K562 (cell line): ENCODE results near the gene GCKR. TPM values are rescaled to one million over a fixed set of nuclear protein-coding genes. Genes with fewer than 3 reads are reported as not detected.
A peak's percentile ranks its signal among the peaks of the same experiment; 100 is the strongest.

Experiments
- ATAC-seq: fragments of 200-7000 bp; cut with Tn5 transposase; 3 replicates; pipeline ENCODE4 v1.9.1; 2020; ENCODE audit warnings: moderate library complexity
- BruUV-seq: library from RNA; stranded (reverse); fragments of 400-500 nt; replicated peaks from 2 replicates; lab custom pipeline; 2021; lab: Mats Ljungman, UMichigan
- CTCF ChIA-PET: fragments of 300-600 bp; formaldehyde crosslinking; extraction: SDS; loops from one replicate; lab custom pipeline; 2021; ENCODE audit warnings: low intra/inter-chr PET ratio; lab: Yijun Ruan, JAX
- POLR2A ChIA-PET: fragments of 300-600, 350-650 bp; sonication (Branson Sonifier 250); formaldehyde crosslinking; extraction: SDS; loops from one replicate; lab custom pipeline; 2021; ENCODE audit warnings: antibody characterized with exemption, inconsistent platforms; lab: Yijun Ruan, JAX
- DNase-seq, 4 experiments: peaks; one replicate each; pipeline versions ENCODE4 v3.0.0 to v3.0.0-alpha.2; 2011 to 2018; ENCODE audit warnings: low spot score in 3 of 4, mixed read lengths in 3 of 4; ENCODE audit errors: extremely low read depth in 1 of 4
- FAIRE-seq: peaks from 2 replicates; lab custom pipeline; 2011; peaks lifted over from hg19 to GRCh38; lab: Jason Lieb, UNC
- H2AFZ ChIP-seq: 2 replicates; pipeline ENCODE4 v1.6.0; 2011; ENCODE audit warnings: low read depth, low read length, control low read depth, inconsistent platforms
- H3K27ac ChIP-seq: fragments of 200-600 bp; 3 replicates; pipeline ENCODE4 v1.8.0; 2011; ENCODE audit warnings: low read depth, mild to moderate bottlenecking, control low read depth, inconsistent platforms, low read length, moderate library complexity, mixed read lengths; ENCODE audit errors: extremely low read depth
- H3K27me3 ChIP-seq, 2 experiments: fragments of 300-600 bp in 1 of 2; 2 replicates in 1 of 2; 3 replicates in 1 of 2; pipeline versions ENCODE4 v1.6.0 to v1.8.0; 2011; ENCODE audit warnings: inconsistent platforms in 2 of 2, low read length in 2 of 2, mild to moderate bottlenecking in 1 of 2, mixed read lengths in 1 of 2, moderate library complexity in 1 of 2; ENCODE audit not compliant: control insufficient read depth in 2 of 2, insufficient read depth in 2 of 2
- H3K36me3 ChIP-seq: fragments of 300-600 bp; 3 replicates; pipeline ENCODE4 v1.8.0; 2011; ENCODE audit warnings: mild to moderate bottlenecking, low read length, inconsistent platforms; ENCODE audit not compliant: control insufficient read depth, insufficient read depth
- H3K4me1 ChIP-seq, 2 experiments: fragments of 200-600 bp in 1 of 2; replicated peaks in 1 of 2; 2 replicates in 1 of 2; 3 replicates in 1 of 2; pipeline versions ENCODE4 v1.5.1 to v1.8.0; 2011; ENCODE audit warnings: inconsistent platforms in 2 of 2, low read length in 2 of 2, mild to moderate bottlenecking in 1 of 2, mixed read lengths in 1 of 2, moderate library complexity in 1 of 2; ENCODE audit not compliant: control insufficient read depth in 2 of 2, insufficient read depth in 2 of 2
- H3K4me2 ChIP-seq: 2 replicates; pipeline ENCODE4 v1.6.1; 2011; ENCODE audit warnings: low read length, control low read depth, inconsistent platforms, mixed read lengths; ENCODE audit not compliant: insufficient read depth
- H3K4me3 ChIP-seq: fragments of 200-600 bp; sonication (generic), shearing (Covaris generic); 2 replicates; pipeline ENCODE4 v1.5.1; 2016; ENCODE audit warnings: control low read depth, inconsistent platforms
- H3K79me2 ChIP-seq: fragments of 200-600 bp; 3 replicates; pipeline ENCODE4 v1.8.0; 2011; ENCODE audit warnings: low read length, inconsistent platforms; ENCODE audit not compliant: control insufficient read depth, insufficient read depth
- H3K9ac ChIP-seq, 2 experiments: 2 replicates each; pipeline versions ENCODE4 v1.6.0 to v1.6.1; 2011; ENCODE audit warnings: low read depth in 2 of 2, low read length in 2 of 2, control low read depth in 1 of 2, inconsistent platforms in 1 of 2, mild to moderate bottlenecking in 1 of 2, mixed read lengths in 1 of 2; ENCODE audit not compliant: insufficient read depth in 1 of 2
- H3K9me1 ChIP-seq: one replicate; pipeline ENCODE4 v1.6.0; 2011; ENCODE audit warnings: inconsistent platforms, mild to moderate bottlenecking, low read length, moderate library complexity; ENCODE audit not compliant: control insufficient read depth, insufficient read depth
- H3K9me3 ChIP-seq: replicated peaks from 2 replicates; pipeline ENCODE4 v1.5.1; 2011; ENCODE audit warnings: low read depth, low read length, inconsistent platforms; ENCODE audit not compliant: control insufficient read depth, insufficient read depth
- H4K20me1 ChIP-seq: replicated peaks from 2 replicates; pipeline ENCODE4 v1.6.1; 2011; ENCODE audit warnings: low read length, inconsistent platforms, mixed read lengths; ENCODE audit not compliant: control insufficient read depth, insufficient read depth
- CBFB ChIP-seq: sonication (generic); formaldehyde crosslinking; IDR thresholded peaks from 2 replicates; pipeline ENCODE4 v1.4.0; 2020; ENCODE audit warnings: mild to moderate bottlenecking, missing genetic modification reagents
- CREB1 ChIP-seq, 2 experiments: sonication (generic) in 1 of 2; formaldehyde crosslinking in 1 of 2; IDR thresholded peaks; 2 replicates each; pipeline versions ENCODE4 v1.6.1 to v1.8.0; 2012 to 2022; ENCODE audit warnings: inconsistent platforms in 1 of 2, mild to moderate bottlenecking in 1 of 2, missing genetic modification reagents in 1 of 2, moderate library complexity in 1 of 2
- E2F6 ChIP-seq, 2 experiments: IDR thresholded peaks; 2 replicates each; pipeline ENCODE4 v1.6.1; 2011; ENCODE audit warnings: borderline replicate concordance in 1 of 2, control low read depth in 1 of 2, low read depth in 1 of 2, low read length in 1 of 2, mild to moderate bottlenecking in 1 of 2, mixed read lengths in 1 of 2, moderate library complexity in 1 of 2; ENCODE audit not compliant: insufficient read depth in 1 of 2, insufficient read length in 1 of 2, poor library complexity in 1 of 2, severe bottlenecking in 1 of 2; ENCODE audit errors: extremely low read depth in 1 of 2
- E4F1 ChIP-seq: fragments of 250-450 bp; sonication (Bioruptor Pico); IDR thresholded peaks from 2 replicates; pipeline ENCODE4 v1.5.0; 2021; ENCODE audit warnings: mild to moderate bottlenecking, borderline replicate concordance
- FOXA3 ChIP-seq, 2 experiments: fragments of 450-650 bp in 1 of 2; sonication (generic) in 1 of 2; formaldehyde crosslinking; IDR thresholded peaks in 1 of 2; conservative IDR thresholded peaks in 1 of 2; 2 replicates each; pipeline versions ENCODE4 v1.4.0 to v1.8.0; 2020 to 2022; ENCODE audit warnings: mild to moderate bottlenecking in 2 of 2, missing genetic modification reagents in 1 of 2
- PCBP1 ChIP-seq: fragments of 200-400 bp; formaldehyde crosslinking; IDR thresholded peaks from 2 replicates; pipeline ENCODE4 v1.6.1; 2018; ENCODE audit warnings: mild to moderate bottlenecking, low read depth, low read length; ENCODE audit not compliant: poor library complexity, severe bottlenecking
- STAG1 ChIP-seq: sonication (generic); formaldehyde crosslinking; IDR thresholded peaks from 2 replicates; pipeline ENCODE4 v1.5.0; 2020; ENCODE audit warnings: missing genetic modification reagents, borderline replicate concordance
- TAF1 ChIP-seq: IDR thresholded peaks from 2 replicates; pipeline ENCODE4 v1.6.1; 2011; ENCODE audit warnings: mild to moderate bottlenecking, low read length, moderate library complexity; ENCODE audit not compliant: insufficient read depth, control insufficient read depth, severe bottlenecking; ENCODE audit errors: extremely low read depth
- ZBED1 ChIP-seq: IDR thresholded peaks from 2 replicates; pipeline ENCODE4 v1.6.1; 2014
- WGBS: fragments of 100-300 bp; shearing (Covaris generic); methylation state at CpG from one replicate; pipeline ENCODE4 v1.1.6; 2016; ENCODE audit warnings: low coverage, mixed read lengths; ENCODE audit not compliant: insufficient coverage; ENCODE audit errors: missing lambda C conversion rate; 5-methylcytosine and 5-hydroxymethylcytosine counted together
- in situ Hi-C: fragments of 300-500 bp; cut with MboI; formaldehyde crosslinking; loops from 4 replicates; pipeline ENCODE4 v1.15.0; 2018; ENCODE audit warnings: inconsistent platforms, mixed read lengths
- intact Hi-C: fragments of 100-400 bp; cut with micrococcal nuclease; formaldehyde crosslinking; loops from 2 replicates; pipeline ENCODE4 v1.14.2; 2022
- polyA plus RNA-seq, 8 experiments: library from polyadenylated mRNA; depleted of rRNA in 4 of 8; stranded (reverse) in 5 of 8; unstranded in 3 of 8; fragments of >200 nt; fragmentation: Nextera tagmentation in 2 of 8; fragmentation: Illumina TruSeq in 1 of 8; extraction: Ambion mirVana in 2 of 8; extraction: Trizol in 1 of 8; gene quantifications; 2 replicates each; pipeline versions ENCODE4 v1.2.1 to v1.2.3, GENCODE V29; 2011 to 2014; ENCODE audit warnings: inconsistent platforms in 1 of 8, missing spikeins in 1 of 8
- total RNA-seq, 7 experiments: library from RNA; depleted of rRNA in 6 of 7; stranded (reverse); fragments of >200 nt in 6 of 7; fragmentation: Illumina TruSeq in 2 of 7; extraction: Trizol in 2 of 7; gene quantifications; 2 replicates each; pipeline versions ENCODE4 v1.2.1 to v1.2.3, GENCODE V29; 2011 to 2021; ENCODE audit warnings: low replicate concordance in 1 of 7

The GCKR gene
- total and polyA plus RNA-seq, 9 of the 15 experiments (the other 6 are each of a cell fraction or from before 2014, with no cell fraction given): 0.28 to 0.79 (median 0.50) TPM; not detected in 1

- H3K9ac ChIP-seq: no peak overlapping the region
- no peaks in the 10 kb centered on the region for H3K9me1 ChIP-seq
- in situ Hi-C loops: no loop called here
- DNase-seq (no peak), FAIRE-seq (no peak), ATAC-seq (no peak)
- H2AFZ ChIP-seq: no peak overlapping the region; the same call in 1 of the 2 replicates
- ChIA-PET CTCF (no interaction called here), POLR2A (interaction anchor here (0.6 kb wide), 1 partner anchor 58 kb away, joined by 3 read pairs; no protein-coding TSS in a partner anchor)
- peak overlapping the region; percentile 71; the same call in 1 of the 2 replicates for H3K4me2 ChIP-seq
- H3K4me1 ChIP-seq: peaks cover 17 to 22% of the 10 kb centered on the region in 2 experiments; a peak in 4 of 5 replicates
- H3K27ac ChIP-seq: no peak overlapping the region
- H4K20me1 ChIP-seq: no peaks in the 10 kb centered on the region
- H3K9me3 ChIP-seq: no peaks in the 10 kb centered on the region
- no peaks in the 10 kb centered on the region for H3K36me3 ChIP-seq
- WGBS: 94% methylated on average over 7 of the region's 13 CpGs
- intact Hi-C loops: no loop called here
- H3K4me3 ChIP-seq: no peak overlapping the region
- H3K27me3 ChIP-seq: no peaks in the 10 kb centered on the region; a peak in 1 of 5 replicates
- TF ChIP-seq CREB1 (IDR thresholded peaks at IDR 0.05) (no peak), CREB1 (CRISPR knock-in tag; IDR thresholded peaks at IDR 0.05) (peak; percentile 26; the same call in 1 of the 2 replicates), ZBED1 (no peak)
- BruUV-seq: no TSS peak
- peaks cover 5% of the 10 kb centered on the region; the same call in 2 of the 3 replicates for H3K79me2 ChIP-seq
These were observed 2.7 kb upstream of the GCKR start for GRCh38 chr2:27493948-27494283.

- in situ Hi-C loops (no loop called here), intact Hi-C loops (no loop called here)
- 21% methylated on average over 24 of the region's 35 CpGs for WGBS
- H2AFZ ChIP-seq: peak overlapping the region; percentile 89
- H3K27me3 ChIP-seq: no peaks in the 10 kb centered on the region; a peak in 1 of 5 replicates
- peaks cover 20 to 22% of the 10 kb centered on the region in 2 experiments; a peak in 4 of 5 replicates for H3K4me1 ChIP-seq
- ChIA-PET CTCF (no interaction called here), POLR2A (interaction anchor here (0.6 kb wide), 1 partner anchor 59 kb away, joined by 3 read pairs; no protein-coding TSS in a partner anchor)
- no peaks in the 10 kb centered on the region for H3K9me1 ChIP-seq
- H3K4me2 ChIP-seq: peak overlapping the region; percentile 71
- H3K36me3 ChIP-seq: no peaks in the 10 kb centered on the region
- FAIRE-seq (no peak), ATAC-seq (peak; percentile 13), DNase-seq (peak in 3 of 4 experiments; percentile 24 to 79 (median 77))
- H3K9ac ChIP-seq: peak overlapping the region; percentile 52 to 87; a peak in 3 of 4 replicates
- no peaks in the 10 kb centered on the region for H4K20me1 ChIP-seq
- H3K27ac ChIP-seq: no peak overlapping the region
- H3K9me3 ChIP-seq: no peaks in the 10 kb centered on the region
- BruUV-seq: no TSS peak
- H3K4me3 ChIP-seq: peak overlapping the region; percentile 58
- H3K79me2 ChIP-seq: peaks cover under 1% of the 10 kb centered on the region; the same call in 2 of the 3 replicates
- TF ChIP-seq CBFB: 0 out of 2 replicates have a peak, but pooled peaks have one; percentile 60
- TF ChIP-seq PCBP1: peak; percentile 25
- TF ChIP-seq E2F6 (IDR thresholded peaks at IDR 0.05; ENCODE audit: borderline replicate concordance in 1 of 2, extremely low read depth in 1 of 2, insufficient read depth in 1 of 2, insufficient read length in 1 of 2, low read depth in 1 of 2, low read length in 1 of 2, poor library complexity in 1 of 2, severe bottlenecking in 1 of 2): peak in 1 of 2 experiments; percentile 15
- TF ChIP-seq STAG1 (CRISPR knock-in tag): no peak
- TF ChIP-seq TAF1: no peak
- no peak for TF ChIP-seq E4F1 (CRISPR knock-in tag)
- TF ChIP-seq FOXA3 (CRISPR knock-in tag; conservative IDR thresholded peaks at IDR 0.05 in 1 of 2, IDR thresholded peaks at IDR 0.05 in 1 of 2): no peak
These were observed 2.2 kb upstream of the GCKR start for GRCh38 chr2:27494284-27494943.
